Endodermal cell (in vitro differentiated cells): ENCODE results near the gene PTPRM. TPM values are rescaled to one million over a fixed set of nuclear protein-coding genes. Genes with fewer than 3 reads are reported as not detected.

Experiments
- DNase-seq: peaks from one replicate; pipeline ENCODE4 v3.0.0-alpha.2; 2017
- H3K27ac ChIP-seq: 2 replicates; pipeline ENCODE4 v1.5.1; 2013; ENCODE audit warnings: mild to moderate bottlenecking, low read depth, low read length, moderate library complexity
- H3K27me3 ChIP-seq: 2 replicates; pipeline ENCODE4 v1.6.1; 2013; ENCODE audit warnings: mild to moderate bottlenecking, low read length, moderate library complexity; ENCODE audit not compliant: insufficient read depth, control insufficient read depth, poor library complexity, severe bottlenecking
- H3K36me3 ChIP-seq: 2 replicates; pipeline ENCODE4 v1.7.0; 2013; ENCODE audit warnings: mild to moderate bottlenecking, low read length, moderate library complexity; ENCODE audit not compliant: control insufficient read depth, insufficient read depth
- H3K4me1 ChIP-seq: one replicate; pipeline ENCODE4 v1.7.0; 2013; ENCODE audit warnings: low read length; ENCODE audit not compliant: control insufficient read depth, insufficient read depth
- H3K4me3 ChIP-seq: 2 replicates; pipeline ENCODE4 v1.5.1; 2013; ENCODE audit warnings: mild to moderate bottlenecking, low read length, moderate library complexity
- H3K9ac ChIP-seq: 2 replicates; pipeline ENCODE4 v1.6.1; 2013; ENCODE audit warnings: mild to moderate bottlenecking, low read length, moderate library complexity; ENCODE audit not compliant: poor library complexity, severe bottlenecking; ENCODE audit errors: extremely low read depth
- H3K9me3 ChIP-seq: 2 replicates; pipeline ENCODE4 v1.6.1; 2013; ENCODE audit warnings: mild to moderate bottlenecking, low read length, moderate library complexity; ENCODE audit not compliant: control insufficient read depth
- H3K27ac Mint-ChIP-seq: 2 replicates; pipeline ENCODE4 v1.8.0; 2020; ENCODE audit warnings: mixed read lengths
- H3K27me3 Mint-ChIP-seq: 2 replicates; pipeline ENCODE4 v1.8.0; 2021; ENCODE audit warnings: mild to moderate bottlenecking, mixed read lengths; ENCODE audit not compliant: insufficient read depth
- H3K36me3 Mint-ChIP-seq: 2 replicates; pipeline ENCODE4 v1.8.0; 2020; ENCODE audit warnings: low read depth, mixed read lengths
- H3K4me1 Mint-ChIP-seq: 2 replicates; pipeline ENCODE4 v1.8.0; 2020; ENCODE audit warnings: mixed read lengths
- H3K4me3 Mint-ChIP-seq: 2 replicates; pipeline ENCODE4 v1.8.0; 2020; ENCODE audit warnings: mild to moderate bottlenecking, moderate library complexity, mixed read lengths
- H3K9me3 Mint-ChIP-seq: 2 replicates; pipeline ENCODE4 v1.8.0; 2020; ENCODE audit warnings: mild to moderate bottlenecking, mixed read lengths
- WGBS, 2 experiments: methylation state at CpG; one replicate each; pipeline versions ENCODE4 v1.1.5 to v1.1.7; 2013; ENCODE audit warnings: missing lambda C conversion rate in 2 of 2, mixed read lengths in 1 of 2; ENCODE audit not compliant: insufficient coverage in 1 of 2, insufficient read length in 1 of 2; 5-methylcytosine and 5-hydroxymethylcytosine counted together
- total RNA-seq, 2 donors: library from RNA; stranded (reverse); fragmentation: NEBNext Ultra II Directional in 1 of 2; extraction: Animal tissue kit (Norgen Biotek cat#: 25700) in 1 of 2; gene quantifications; 2 replicates in 1 of 2; 3 replicates in 1 of 2; pipeline ENCODE4 v1.2.1, GENCODE V29; 2021
- TF ChIP-seq, protein P1 (sequence below): fragments of 200-600 bp; sonication (generic); conservative IDR thresholded peaks from 2 replicates; pipeline ENCODE4 v1.5.0; 2021; ENCODE audit warnings: antibody characterized with exemption, mild to moderate bottlenecking

PTPRM gene
- total RNA-seq, 2 donors from 2014 or later: 47.2 to 57.6 TPM

- no peak overlapping the region for H3K27ac ChIP-seq
- WGBS, 2 experiments: 100% methylated on average over 1 to 3 of the region's 3 CpGs
Measured at GRCh38 chr18:7691206-7691605, 124.1 kb downstream of the PTPRM start.

DNA sequence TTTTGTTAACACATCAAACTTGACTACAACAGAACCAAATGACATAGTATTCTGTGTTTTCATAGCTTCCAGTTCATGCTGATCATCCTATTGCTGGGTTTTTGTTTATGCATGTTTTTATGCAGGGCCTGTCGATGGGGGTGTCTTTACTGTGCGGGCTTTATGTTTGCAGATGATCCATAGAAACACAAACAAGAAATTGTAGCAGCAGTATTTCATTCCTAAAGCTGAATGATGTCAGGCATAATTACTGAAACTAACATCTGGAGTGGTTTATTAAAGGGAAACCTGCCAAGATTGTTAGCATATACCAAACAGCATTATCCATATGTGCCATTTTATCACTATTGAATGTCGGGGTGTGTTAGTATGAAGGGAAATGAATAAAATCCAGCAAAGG, 129.7 kb downstream of the PTPRM start:
- Mint-ChIP-seq H3K4me3 (no peak overlapping the region), H3K4me1 (no peaks in the 10 kb centered on the region), H3K9me3 (peaks cover 1% of the 10 kb centered on the region), H3K36me3 (no peaks in the 10 kb centered on the region), H3K27ac (no peak overlapping the region), H3K27me3 (no peaks in the 10 kb centered on the region)
- no peak overlapping the region for H3K9ac ChIP-seq
- DNase-seq: no peak
- H3K27ac ChIP-seq: no peak overlapping the region
- WGBS, 2 experiments: 100% methylated on average over 2 of the region's 3 CpGs; no CpG with 5 or more reads in 1 of the 2 experiments
- no peak overlapping the region for H3K4me3 ChIP-seq
- no peaks in the 10 kb centered on the region for H3K27me3 ChIP-seq
- no peaks in the 10 kb centered on the region for H3K9me3 ChIP-seq
- TF ChIP-seq, protein P1, sequence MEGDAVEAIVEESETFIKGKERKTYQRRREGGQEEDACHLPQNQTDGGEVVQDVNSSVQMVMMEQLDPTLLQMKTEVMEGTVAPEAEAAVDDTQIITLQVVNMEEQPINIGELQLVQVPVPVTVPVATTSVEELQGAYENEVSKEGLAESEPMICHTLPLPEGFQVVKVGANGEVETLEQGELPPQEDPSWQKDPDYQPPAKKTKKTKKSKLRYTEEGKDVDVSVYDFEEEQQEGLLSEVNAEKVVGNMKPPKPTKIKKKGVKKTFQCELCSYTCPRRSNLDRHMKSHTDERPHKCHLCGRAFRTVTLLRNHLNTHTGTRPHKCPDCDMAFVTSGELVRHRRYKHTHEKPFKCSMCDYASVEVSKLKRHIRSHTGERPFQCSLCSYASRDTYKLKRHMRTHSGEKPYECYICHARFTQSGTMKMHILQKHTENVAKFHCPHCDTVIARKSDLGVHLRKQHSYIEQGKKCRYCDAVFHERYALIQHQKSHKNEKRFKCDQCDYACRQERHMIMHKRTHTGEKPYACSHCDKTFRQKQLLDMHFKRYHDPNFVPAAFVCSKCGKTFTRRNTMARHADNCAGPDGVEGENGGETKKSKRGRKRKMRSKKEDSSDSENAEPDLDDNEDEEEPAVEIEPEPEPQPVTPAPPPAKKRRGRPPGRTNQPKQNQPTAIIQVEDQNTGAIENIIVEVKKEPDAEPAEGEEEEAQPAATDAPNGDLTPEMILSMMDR: no peak
- H3K36me3 ChIP-seq: no peaks in the 10 kb centered on the region
- no peaks in the 10 kb centered on the region for H3K4me1 ChIP-seq

More at GRCh38 chr18:7691206-7691605, 124.1 kb downstream of the PTPRM start:
- Histone ChIP-seq H3K4me3 (no peak overlapping the region), H3K36me3 (no peaks in the 10 kb centered on the region), H3K9me3 (no peaks in the 10 kb centered on the region), H3K4me1 (peaks cover 3% of the 10 kb centered on the region), H3K9ac (no peak overlapping the region), H3K27me3 (no peaks in the 10 kb centered on the region)
- TF ChIP-seq, protein P1: no peak
- Mint-ChIP-seq H3K9me3 (no peaks in the 10 kb centered on the region), H3K4me1 (no peaks in the 10 kb centered on the region), H3K36me3 (no peaks in the 10 kb centered on the region), H3K27me3 (no peaks in the 10 kb centered on the region), H3K4me3 (no peak overlapping the region), H3K27ac (no peak overlapping the region)
- DNase-seq: no peak

DNA sequence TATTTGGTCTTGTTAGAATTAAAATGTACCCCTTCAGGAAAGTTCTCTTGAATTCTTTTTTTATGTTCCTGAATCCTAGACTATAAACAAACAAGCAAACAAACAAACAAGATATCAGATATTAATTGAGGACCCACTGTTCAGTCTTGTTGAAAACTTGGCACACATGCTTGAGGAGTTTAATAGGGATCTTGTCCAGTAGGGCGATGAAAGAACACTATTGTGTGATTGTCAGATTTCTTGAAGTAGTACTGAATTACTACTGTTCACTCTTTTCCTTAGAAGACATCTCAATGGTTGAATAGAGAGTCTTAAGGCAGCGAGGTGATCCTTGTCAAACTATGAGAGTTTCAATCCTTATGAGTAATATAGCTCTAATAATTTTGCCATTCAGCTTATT, 130.2 kb downstream of the PTPRM start:
- Histone ChIP-seq H3K9me3 (no peaks in the 10 kb centered on the region), H3K27me3 (no peaks in the 10 kb centered on the region), H3K9ac (no peak overlapping the region), H3K4me3 (no peak overlapping the region), H3K4me1 (no peaks in the 10 kb centered on the region), H3K36me3 (no peaks in the 10 kb centered on the region), H3K27ac (no peak overlapping the region)
- H3K27ac Mint-ChIP-seq: no peak overlapping the region
- no peak overlapping the region for H3K4me3 Mint-ChIP-seq
- WGBS, 2 experiments: 94 to 100% methylated on average over 1 to 2 of the region's 2 CpGs
- TF ChIP-seq, protein P1: no peak
- no peaks in the 10 kb centered on the region for H3K4me1 Mint-ChIP-seq
- no peaks in the 10 kb centered on the region for H3K27me3 Mint-ChIP-seq
- peaks cover 3% of the 10 kb centered on the region for H3K36me3 Mint-ChIP-seq
- H3K9me3 Mint-ChIP-seq: peaks cover 4% of the 10 kb centered on the region
- no peak for DNase-seq
